PC-9 (cell line): ENCODE measurements around the gene SP6. TPM values are rescaled to one million over a fixed set of nuclear protein-coding genes. Genes with fewer than 3 reads are reported as not detected.
A peak's percentile ranks its signal among the peaks of the same experiment; 100 is the strongest.

Experiments used
- BruUV-seq: library from RNA; stranded (reverse); fragments of 400-500 nt; replicated peaks from 2 replicates; lab custom pipeline; 2021; lab: Mats Ljungman, UMichigan
- CTCF ChIA-PET: fragments of 300-600 bp; sonication (Branson Sonifier 250); formaldehyde crosslinking; loops from one replicate; lab custom pipeline; 2022; ENCODE audit warnings: antibody characterized with exemption; lab: Charles Lee
- POLR2A ChIA-PET: fragments of 300-600 bp; sonication (Branson Sonifier 250); formaldehyde crosslinking; loops from one replicate; lab custom pipeline; 2022; ENCODE audit warnings: antibody characterized with exemption; ENCODE audit not compliant: unreplicated experiment; lab: Charles Lee
- DNase-seq, 2 experiments: peaks; one replicate each; pipeline versions ENCODE4 v3.0.0 to v3.0.0-alpha.2; 2015 to 2022; ENCODE audit warnings: mixed read lengths in 1 of 2
- H2AFZ ChIP-seq: fragments of 200-600 bp; sonication (generic); 2 replicates; pipeline ENCODE4 v1.8.1; 2017; ENCODE audit warnings: antibody characterized with exemption
- H3F3A ChIP-seq: fragments of 200-600 bp; sonication (generic); 2 replicates; pipeline ENCODE4 v1.8.1; 2017; ENCODE audit warnings: antibody characterized with exemption, mild to moderate bottlenecking, low read depth; ENCODE audit not compliant: insufficient read depth
- H3K27ac ChIP-seq: fragments of 200-600 bp; sonication (generic); 2 replicates; pipeline ENCODE4 v1.6.1; 2016; ENCODE audit warnings: mixed run types
- H3K27me3 ChIP-seq: fragments of 200-600 bp; sonication (generic); 2 replicates; pipeline ENCODE4 v1.6.1; 2016; ENCODE audit warnings: low read depth, mixed run types; ENCODE audit not compliant: insufficient read depth
- H3K36me3 ChIP-seq: fragments of 200-600 bp; sonication (generic); 2 replicates; pipeline ENCODE4 v1.6.1; 2016; ENCODE audit warnings: low read depth, mixed run types
- H3K4me1 ChIP-seq: fragments of 200-600 bp; sonication (generic); replicated peaks from 2 replicates; pipeline ENCODE4 v1.6.1; 2016; ENCODE audit warnings: mixed run types; ENCODE audit not compliant: insufficient read depth
- H3K4me2 ChIP-seq: fragments of 200-600 bp; sonication (generic); 2 replicates; pipeline ENCODE4 v1.6.1; 2017; ENCODE audit warnings: mixed run types
- H3K4me3 ChIP-seq: fragments of 200-600 bp; sonication (generic); 2 replicates; pipeline ENCODE4 v1.6.1; 2016; ENCODE audit warnings: mixed run types
- H3K79me2 ChIP-seq: fragments of 200-600 bp; sonication (generic); 2 replicates; pipeline ENCODE4 v1.6.1; 2017; ENCODE audit warnings: low read depth, mixed run types
- H3K9me2 ChIP-seq: fragments of 200-600 bp; sonication (generic); 2 replicates; pipeline ENCODE4 v1.8.1; 2017; ENCODE audit warnings: mild to moderate bottlenecking; ENCODE audit not compliant: insufficient read depth
- H3K9me3 ChIP-seq: fragments of 200-600 bp; sonication (generic); 2 replicates; pipeline ENCODE4 v1.8.1; 2016; ENCODE audit warnings: low read depth; ENCODE audit not compliant: insufficient read depth
- H4K20me1 ChIP-seq: fragments of 200-600 bp; sonication (generic); 2 replicates; pipeline ENCODE4 v1.8.1; 2017; ENCODE audit not compliant: insufficient read depth
- CTCF ChIP-seq: fragments of 200-600 bp; sonication (generic); conservative IDR thresholded peaks from 2 replicates; pipeline ENCODE4 v1.6.1; 2017; ENCODE audit warnings: mixed run types, antibody characterized with exemption, mild to moderate bottlenecking, moderate library complexity
- EZH2 ChIP-seq: fragments of 200-600 bp; sonication (generic); IDR thresholded peaks from 2 replicates; pipeline ENCODE4 v1.8.0; 2017; ENCODE audit warnings: antibody characterized with exemption, low read depth
- intact Hi-C: fragments of 100-400 bp; cut with micrococcal nuclease; formaldehyde crosslinking; loops from one replicate; pipeline ENCODE4 v1.10.0; 2022; ENCODE audit not compliant: unreplicated experiment
- total RNA-seq: library from RNA; stranded (reverse); gene quantifications from 2 replicates; pipeline ENCODE4 v1.2.3, GENCODE V29; 2021

Gene SP6
- total RNA-seq, 1 experiment from 2014 or later: 13.3 TPM

GRCh38 chr17:47840001-47840741 lies 10.8 kb downstream of the SP6 start:
- TSS peak; percentile 33 for BruUV-seq
- H3K9me3 ChIP-seq: no peaks in the 10 kb centered on the region
- H3K4me1 ChIP-seq: peaks cover 52% of the 10 kb centered on the region
- no peaks in the 10 kb centered on the region for H3K9me2 ChIP-seq
- no peaks in the 10 kb centered on the region for H4K20me1 ChIP-seq
- H3K4me3 ChIP-seq: peak overlapping the region; percentile 85
- H3K27ac ChIP-seq: no peak overlapping the region
- no peak for TF ChIP-seq CTCF
- no peak for TF ChIP-seq EZH2
- no peaks in the 10 kb centered on the region for H3K36me3 ChIP-seq
- no peak for DNase-seq
- peak overlapping the region; percentile 99 for H2AFZ ChIP-seq
- POLR2A ChIA-PET: interaction anchor here (0.6 to 0.7 kb wide), 3 partner anchors 28 to 216 kb away, joined by 4 to 6 read pairs (median 5); no protein-coding TSS in a partner anchor
- CTCF ChIA-PET: interaction anchor here (0.8 to 1.9 kb wide), 3 partner anchors 49 to 131 kb away, joined by 3 to 11 read pairs (median 4); partner anchors contain the start of gene CDK5RAP3
- H3K4me2 ChIP-seq: peak overlapping the region; percentile 99
- peaks cover 23% of the 10 kb centered on the region for H3K79me2 ChIP-seq
- H3F3A ChIP-seq: peaks cover 34% of the 10 kb centered on the region
- H3K27me3 ChIP-seq: no peaks in the 10 kb centered on the region
- intact Hi-C loops: loop anchor here (2.0 kb wide), 1 partner anchor 131 kb away; the partner anchor contains the start of gene CDK5RAP3

DNA sequence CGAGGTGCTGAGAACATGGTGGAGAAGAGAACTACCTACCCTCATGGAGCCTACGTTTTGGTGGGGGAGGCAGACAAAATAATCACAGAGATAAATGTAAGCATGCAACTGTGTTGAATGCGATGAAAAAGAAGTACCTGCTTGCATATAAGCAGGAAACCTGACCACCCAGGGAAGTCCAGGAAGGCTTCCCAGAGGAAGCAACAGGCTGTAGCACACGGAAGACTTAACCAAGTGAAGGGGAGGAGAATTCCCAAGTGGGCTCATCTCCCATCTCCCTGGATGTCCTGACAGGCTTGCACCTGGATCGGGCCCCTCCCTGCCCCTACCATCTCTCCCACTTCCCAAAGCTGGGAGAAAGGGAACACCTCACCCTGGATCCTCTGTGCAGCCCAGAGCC lies 11.9 kb downstream of the SP6 start:
- no peaks in the 10 kb centered on the region for H3K27me3 ChIP-seq
- CTCF ChIA-PET: no interaction called here
- no peak overlapping the region for H3K4me2 ChIP-seq
- peaks cover 41% of the 10 kb centered on the region for H3K4me1 ChIP-seq
- BruUV-seq: no TSS peak
- H4K20me1 ChIP-seq: no peaks in the 10 kb centered on the region
- no peak for DNase-seq
- H3K9me3 ChIP-seq: no peaks in the 10 kb centered on the region
- peaks cover 34% of the 10 kb centered on the region for H3F3A ChIP-seq
- H3K79me2 ChIP-seq: peaks cover 20% of the 10 kb centered on the region
- H3K4me3 ChIP-seq: no peak overlapping the region
- POLR2A ChIA-PET: no interaction called here
- no peak overlapping the region for H2AFZ ChIP-seq
- H3K27ac ChIP-seq: no peak overlapping the region
- no peak for TF ChIP-seq EZH2
- intact Hi-C loops: no loop called here
- no peaks in the 10 kb centered on the region for H3K36me3 ChIP-seq
- no peaks in the 10 kb centered on the region for H3K9me2 ChIP-seq

- Histone ChIP-seq H3K79me2 (peaks cover 20% of the 10 kb centered on the region), H3K27ac (no peak overlapping the region), H3K9me3 (no peaks in the 10 kb centered on the region), H3K36me3 (no peaks in the 10 kb centered on the region), H2AFZ (no peak overlapping the region), H4K20me1 (no peaks in the 10 kb centered on the region), H3K4me3 (no peak overlapping the region), H3K4me2 (no peak overlapping the region), H3K4me1 (peaks cover 36% of the 10 kb centered on the region), H3K9me2 (no peaks in the 10 kb centered on the region), H3F3A (peaks cover 30% of the 10 kb centered on the region), H3K27me3 (no peaks in the 10 kb centered on the region)
- no peak for TF ChIP-seq EZH2
- TF ChIP-seq CTCF: no peak
- DNase-seq: no peak
- BruUV-seq: no TSS peak
- CTCF ChIA-PET: no interaction called here
- intact Hi-C loops: no loop called here
- POLR2A ChIA-PET: no interaction called here
Measured at GRCh38 chr17:47838636-47839035, 12.3 kb downstream of the SP6 start.
